Measurements from ENCODE around the gene MDC1. TPM values are rescaled to one million over a fixed set of nuclear protein-coding genes. Genes with fewer than 3 reads are reported as not detected.
A peak's percentile ranks its signal among the peaks of the same experiment; 100 is the strongest.

Gene MDC1
- total and polyA plus RNA-seq, 2 of the 13 experiments (the other 11 are each of a cell fraction or from before 2014, with no cell fraction given): 8.4 to 14.0 TPM

DNA sequence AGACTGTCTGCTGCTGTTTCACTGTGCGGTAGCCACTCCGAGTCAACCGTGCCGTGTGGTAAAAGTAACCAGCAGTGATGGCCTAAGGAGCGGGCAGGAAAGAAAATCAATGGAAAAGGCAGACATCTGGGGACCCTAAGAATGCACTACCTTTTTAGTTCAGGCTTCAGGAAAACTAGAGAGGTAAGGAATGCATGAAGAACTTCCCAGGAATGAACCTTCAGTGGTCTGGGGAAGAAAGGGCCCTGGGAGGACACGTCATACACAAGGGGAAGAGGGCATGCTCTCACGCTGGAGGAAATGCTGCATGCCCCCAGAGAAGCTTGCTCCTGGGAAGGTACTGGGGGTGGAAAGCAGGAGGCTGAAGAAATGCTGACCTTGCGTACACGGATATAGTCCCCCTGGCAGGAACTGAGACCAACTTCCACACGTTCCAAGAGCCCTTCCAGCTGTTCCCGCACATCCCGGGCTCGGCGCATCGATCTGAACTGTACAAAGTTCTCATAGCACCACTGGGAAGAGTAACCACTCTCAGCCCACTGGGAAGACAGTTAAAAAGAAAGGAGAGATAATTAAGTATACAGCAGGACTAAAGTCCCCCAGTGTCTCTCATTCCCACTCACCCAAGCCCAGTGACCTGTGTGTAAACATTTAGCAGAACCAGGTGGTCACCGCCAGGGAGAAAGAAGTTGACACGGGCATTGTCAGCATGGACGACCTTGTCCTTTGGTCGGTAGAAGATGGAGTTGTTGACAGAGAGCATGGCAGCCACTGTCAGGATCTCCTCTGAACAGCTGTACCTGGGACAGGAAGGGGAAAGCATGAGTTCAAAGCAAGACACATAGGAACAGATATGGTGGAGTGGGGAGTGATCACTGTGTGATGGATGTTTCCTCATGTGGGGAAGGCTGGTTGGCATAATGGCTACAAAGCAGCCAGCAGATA is 62.0 kb downstream of the MDC1 start (continued):
- TF ChIP-seq, protein P1, sequence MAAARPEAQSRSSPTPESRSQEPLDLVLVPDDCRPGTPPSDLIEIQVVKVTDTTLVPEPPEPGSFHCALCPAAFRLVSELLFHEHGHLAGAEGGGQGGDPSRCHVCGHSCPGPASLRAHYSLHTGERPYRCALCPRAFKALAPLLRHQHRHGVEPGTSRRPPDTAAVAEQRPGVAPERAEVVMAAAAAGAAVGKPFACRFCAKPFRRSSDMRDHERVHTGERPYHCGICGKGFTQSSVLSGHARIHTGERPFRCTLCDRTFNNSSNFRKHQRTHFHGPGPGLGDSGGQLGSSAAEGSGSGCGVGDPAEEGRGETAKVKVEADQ (CRISPR knock-in tag; IDR thresholded peaks at IDR 0.05; ENCODE audit: borderline replicate concordance): peak; percentile 81
- TF ChIP-seq GATAD1 (CRISPR knock-in tag; IDR thresholded peaks at IDR 0.05): peak; percentile 83
- no peak for TF ChIP-seq ZFP37 (CRISPR knock-in tag; IDR thresholded peaks at IDR 0.05; ENCODE audit: borderline replicate concordance)
- no peak for TF ChIP-seq SETDB1 (CRISPR knock-in tag; IDR thresholded peaks at IDR 0.05; ENCODE audit: borderline replicate concordance)
- TF ChIP-seq GZF1 (CRISPR knock-in tag; IDR thresholded peaks at IDR 0.05): no peak
- TF ChIP-seq, protein P2, sequence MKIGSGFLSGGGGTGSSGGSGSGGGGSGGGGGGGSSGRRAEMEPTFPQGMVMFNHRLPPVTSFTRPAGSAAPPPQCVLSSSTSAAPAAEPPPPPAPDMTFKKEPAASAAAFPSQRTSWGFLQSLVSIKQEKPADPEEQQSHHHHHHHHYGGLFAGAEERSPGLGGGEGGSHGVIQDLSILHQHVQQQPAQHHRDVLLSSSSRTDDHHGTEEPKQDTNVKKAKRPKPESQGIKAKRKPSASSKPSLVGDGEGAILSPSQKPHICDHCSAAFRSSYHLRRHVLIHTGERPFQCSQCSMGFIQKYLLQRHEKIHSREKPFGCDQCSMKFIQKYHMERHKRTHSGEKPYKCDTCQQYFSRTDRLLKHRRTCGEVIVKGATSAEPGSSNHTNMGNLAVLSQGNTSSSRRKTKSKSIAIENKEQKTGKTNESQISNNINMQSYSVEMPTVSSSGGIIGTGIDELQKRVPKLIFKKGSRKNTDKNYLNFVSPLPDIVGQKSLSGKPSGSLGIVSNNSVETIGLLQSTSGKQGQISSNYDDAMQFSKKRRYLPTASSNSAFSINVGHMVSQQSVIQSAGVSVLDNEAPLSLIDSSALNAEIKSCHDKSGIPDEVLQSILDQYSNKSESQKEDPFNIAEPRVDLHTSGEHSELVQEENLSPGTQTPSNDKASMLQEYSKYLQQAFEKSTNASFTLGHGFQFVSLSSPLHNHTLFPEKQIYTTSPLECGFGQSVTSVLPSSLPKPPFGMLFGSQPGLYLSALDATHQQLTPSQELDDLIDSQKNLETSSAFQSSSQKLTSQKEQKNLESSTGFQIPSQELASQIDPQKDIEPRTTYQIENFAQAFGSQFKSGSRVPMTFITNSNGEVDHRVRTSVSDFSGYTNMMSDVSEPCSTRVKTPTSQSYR (CRISPR knock-in tag; IDR thresholded peaks at IDR 0.05; ENCODE audit: borderline replicate concordance): no peak; the same call in 1 of the 2 replicates
- TF ChIP-seq, protein P3, sequence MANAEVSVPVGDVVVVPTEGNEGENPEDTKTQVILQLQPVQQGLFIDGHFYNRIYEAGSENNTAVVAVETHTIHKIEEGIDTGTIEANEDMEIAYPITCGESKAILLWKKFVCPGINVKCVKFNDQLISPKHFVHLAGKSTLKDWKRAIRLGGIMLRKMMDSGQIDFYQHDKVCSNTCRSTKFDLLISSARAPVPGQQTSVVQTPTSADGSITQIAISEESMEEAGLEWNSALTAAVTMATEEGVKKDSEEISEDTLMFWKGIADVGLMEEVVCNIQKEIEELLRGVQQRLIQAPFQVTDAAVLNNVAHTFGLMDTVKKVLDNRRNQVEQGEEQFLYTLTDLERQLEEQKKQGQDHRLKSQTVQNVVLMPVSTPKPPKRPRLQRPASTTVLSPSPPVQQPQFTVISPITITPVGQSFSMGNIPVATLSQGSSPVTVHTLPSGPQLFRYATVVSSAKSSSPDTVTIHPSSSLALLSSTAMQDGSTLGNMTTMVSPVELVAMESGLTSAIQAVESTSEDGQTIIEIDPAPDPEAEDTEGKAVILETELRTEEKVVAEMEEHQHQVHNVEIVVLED (CRISPR knock-in tag; IDR thresholded peaks at IDR 0.05; ENCODE audit: borderline replicate concordance): peak; percentile 71; the same call in 1 of the 2 replicates
- TF ChIP-seq ZNF263 (CRISPR knock-in tag; IDR thresholded peaks at IDR 0.05): peak; percentile 7; the same call in 1 of the 2 replicates
- TF ChIP-seq, protein P4, sequence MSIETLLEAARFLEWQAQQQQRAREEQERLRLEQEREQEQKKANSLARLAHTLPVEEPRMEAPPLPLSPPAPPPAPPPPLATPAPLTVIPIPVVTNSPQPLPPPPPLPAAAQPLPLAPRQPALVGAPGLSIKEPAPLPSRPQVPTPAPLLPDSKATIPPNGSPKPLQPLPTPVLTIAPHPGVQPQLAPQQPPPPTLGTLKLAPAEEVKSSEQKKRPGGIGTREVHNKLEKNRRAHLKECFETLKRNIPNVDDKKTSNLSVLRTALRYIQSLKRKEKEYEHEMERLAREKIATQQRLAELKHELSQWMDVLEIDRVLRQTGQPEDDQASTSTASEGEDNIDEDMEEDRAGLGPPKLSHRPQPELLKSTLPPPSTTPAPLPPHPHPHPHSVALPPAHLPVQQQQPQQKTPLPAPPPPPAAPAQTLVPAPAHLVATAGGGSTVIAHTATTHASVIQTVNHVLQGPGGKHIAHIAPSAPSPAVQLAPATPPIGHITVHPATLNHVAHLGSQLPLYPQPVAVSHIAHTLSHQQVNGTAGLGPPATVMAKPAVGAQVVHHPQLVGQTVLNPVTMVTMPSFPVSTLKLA (IDR thresholded peaks at IDR 0.05): peak; percentile 93
- TF ChIP-seq, protein P5, sequence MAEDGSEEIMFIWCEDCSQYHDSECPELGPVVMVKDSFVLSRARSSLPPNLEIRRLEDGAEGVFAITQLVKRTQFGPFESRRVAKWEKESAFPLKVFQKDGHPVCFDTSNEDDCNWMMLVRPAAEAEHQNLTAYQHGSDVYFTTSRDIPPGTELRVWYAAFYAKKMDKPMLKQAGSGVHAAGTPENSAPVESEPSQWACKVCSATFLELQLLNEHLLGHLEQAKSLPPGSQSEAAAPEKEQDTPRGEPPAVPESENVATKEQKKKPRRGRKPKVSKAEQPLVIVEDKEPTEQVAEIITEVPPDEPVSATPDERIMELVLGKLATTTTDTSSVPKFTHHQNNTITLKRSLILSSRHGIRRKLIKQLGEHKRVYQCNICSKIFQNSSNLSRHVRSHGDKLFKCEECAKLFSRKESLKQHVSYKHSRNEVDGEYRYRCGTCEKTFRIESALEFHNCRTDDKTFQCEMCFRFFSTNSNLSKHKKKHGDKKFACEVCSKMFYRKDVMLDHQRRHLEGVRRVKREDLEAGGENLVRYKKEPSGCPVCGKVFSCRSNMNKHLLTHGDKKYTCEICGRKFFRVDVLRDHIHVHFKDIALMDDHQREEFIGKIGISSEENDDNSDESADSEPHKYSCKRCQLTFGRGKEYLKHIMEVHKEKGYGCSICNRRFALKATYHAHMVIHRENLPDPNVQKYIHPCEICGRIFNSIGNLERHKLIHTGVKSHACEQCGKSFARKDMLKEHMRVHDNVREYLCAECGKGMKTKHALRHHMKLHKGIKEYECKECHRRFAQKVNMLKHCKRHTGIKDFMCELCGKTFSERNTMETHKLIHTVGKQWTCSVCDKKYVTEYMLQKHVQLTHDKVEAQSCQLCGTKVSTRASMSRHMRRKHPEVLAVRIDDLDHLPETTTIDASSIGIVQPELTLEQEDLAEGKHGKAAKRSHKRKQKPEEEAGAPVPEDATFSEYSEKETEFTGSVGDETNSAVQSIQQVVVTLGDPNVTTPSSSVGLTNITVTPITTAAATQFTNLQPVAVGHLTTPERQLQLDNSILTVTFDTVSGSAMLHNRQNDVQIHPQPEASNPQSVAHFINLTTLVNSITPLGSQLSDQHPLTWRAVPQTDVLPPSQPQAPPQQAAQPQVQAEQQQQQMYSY (CRISPR knock-in tag; IDR thresholded peaks at IDR 0.05): no peak
- peak; percentile 76 for TF ChIP-seq FOSL2 (CRISPR knock-in tag; IDR thresholded peaks at IDR 0.05)
- TF ChIP-seq, protein P6, sequence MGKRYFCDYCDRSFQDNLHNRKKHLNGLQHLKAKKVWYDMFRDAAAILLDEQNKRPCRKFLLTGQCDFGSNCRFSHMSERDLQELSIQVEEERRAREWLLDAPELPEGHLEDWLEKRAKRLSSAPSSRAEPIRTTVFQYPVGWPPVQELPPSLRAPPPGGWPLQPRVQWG (CRISPR knock-in tag; IDR thresholded peaks at IDR 0.05; ENCODE audit: borderline replicate concordance, low read depth): no peak
- TF ChIP-seq, protein P7, sequence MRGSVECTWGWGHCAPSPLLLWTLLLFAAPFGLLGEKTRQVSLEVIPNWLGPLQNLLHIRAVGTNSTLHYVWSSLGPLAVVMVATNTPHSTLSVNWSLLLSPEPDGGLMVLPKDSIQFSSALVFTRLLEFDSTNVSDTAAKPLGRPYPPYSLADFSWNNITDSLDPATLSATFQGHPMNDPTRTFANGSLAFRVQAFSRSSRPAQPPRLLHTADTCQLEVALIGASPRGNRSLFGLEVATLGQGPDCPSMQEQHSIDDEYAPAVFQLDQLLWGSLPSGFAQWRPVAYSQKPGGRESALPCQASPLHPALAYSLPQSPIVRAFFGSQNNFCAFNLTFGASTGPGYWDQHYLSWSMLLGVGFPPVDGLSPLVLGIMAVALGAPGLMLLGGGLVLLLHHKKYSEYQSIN (CRISPR knock-in tag; IDR thresholded peaks at IDR 0.05; ENCODE audit: borderline replicate concordance): no peak
- no peak for TF ChIP-seq ZNF839 (CRISPR knock-in tag; IDR thresholded peaks at IDR 0.05; ENCODE audit: borderline replicate concordance)

Measured in HepG2 (cell line).